Left ventricle myocardium inferior (tissue), 1 donor: ENCODE data around the gene ADK. TPM values are rescaled to one million over a fixed set of nuclear protein-coding genes. Genes with fewer than 3 reads are reported as not detected.
"Not testable (repeated sequence)": the region's sequence is repeated elsewhere in the genome, so short reads cannot be mapped to it uniquely, and the experiment has no call there.

Experiments used
- DNase-seq: peaks from one replicate; pipeline ENCODE4 v3.0.0-alpha.2; 2020
- H3K27ac ChIP-seq: fragments of 200-600 bp; replicated peaks from 2 replicates; pipeline ENCODE4 v1.8.0; 2021
- H3K27me3 ChIP-seq: fragments of 200-600 bp; 2 replicates; pipeline ENCODE4 v1.8.0; 2021; ENCODE audit warnings: low read depth
- H3K36me3 ChIP-seq: fragments of 200-600 bp; 2 replicates; pipeline ENCODE4 v1.8.0; 2021
- H3K4me1 ChIP-seq: fragments of 200-600 bp; 2 replicates; pipeline ENCODE4 v1.8.0; 2021
- H3K4me3 ChIP-seq: fragments of 200-600 bp; 2 replicates; pipeline ENCODE4 v1.8.0; 2021; ENCODE audit warnings: mild to moderate bottlenecking, moderate library complexity
- H3K9me3 ChIP-seq: fragments of 200-600 bp; replicated peaks from 2 replicates; pipeline ENCODE4 v1.8.0; 2021
- intact Hi-C: fragments of 100-400 bp; cut with micrococcal nuclease; formaldehyde crosslinking; loops from one replicate; pipeline ENCODE4 v1.11.0; 2022
- total RNA-seq: library from RNA; stranded (reverse); fragmentation: NEBNext Ultra II Directional; extraction: Animal tissue kit (Norgen Biotek cat#: 25700); gene quantifications from one replicate; pipeline ENCODE4 v1.2.1, GENCODE V29; 2021
- TF ChIP-seq, protein P1 (sequence below): fragments of 200-600 bp; IDR thresholded peaks from 2 replicates; pipeline ENCODE4 v1.8.0; 2021; ENCODE audit warnings: antibody characterized with exemption, mild to moderate bottlenecking, borderline replicate concordance
- donor health status: DM: no; HTN: yes; CAD: no; lungs with severe emphysema.

ADK gene
- total RNA-seq, 1 donor from 2014 or later = 41.3 TPM

DNA sequence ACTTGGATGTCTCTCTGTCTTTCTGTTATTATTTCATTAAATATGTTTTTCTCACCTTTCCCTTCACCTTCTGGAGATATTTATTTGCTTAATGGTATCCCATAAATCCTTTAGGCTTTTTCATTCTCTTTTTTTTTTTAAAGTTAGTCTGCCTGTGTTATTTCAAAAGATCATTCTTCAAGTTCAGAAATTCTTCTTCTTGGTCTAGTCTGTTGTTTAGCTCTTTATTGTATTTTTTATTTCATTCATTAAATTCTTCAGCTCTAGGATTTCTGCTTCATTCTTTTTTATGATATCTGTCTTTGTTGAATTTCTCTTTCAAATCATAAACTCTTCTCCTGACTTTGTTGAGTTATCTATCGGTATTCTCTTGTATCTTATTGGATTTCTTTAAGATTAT is 363.3 kb downstream of the ADK start:
- TF ChIP-seq, protein P1, sequence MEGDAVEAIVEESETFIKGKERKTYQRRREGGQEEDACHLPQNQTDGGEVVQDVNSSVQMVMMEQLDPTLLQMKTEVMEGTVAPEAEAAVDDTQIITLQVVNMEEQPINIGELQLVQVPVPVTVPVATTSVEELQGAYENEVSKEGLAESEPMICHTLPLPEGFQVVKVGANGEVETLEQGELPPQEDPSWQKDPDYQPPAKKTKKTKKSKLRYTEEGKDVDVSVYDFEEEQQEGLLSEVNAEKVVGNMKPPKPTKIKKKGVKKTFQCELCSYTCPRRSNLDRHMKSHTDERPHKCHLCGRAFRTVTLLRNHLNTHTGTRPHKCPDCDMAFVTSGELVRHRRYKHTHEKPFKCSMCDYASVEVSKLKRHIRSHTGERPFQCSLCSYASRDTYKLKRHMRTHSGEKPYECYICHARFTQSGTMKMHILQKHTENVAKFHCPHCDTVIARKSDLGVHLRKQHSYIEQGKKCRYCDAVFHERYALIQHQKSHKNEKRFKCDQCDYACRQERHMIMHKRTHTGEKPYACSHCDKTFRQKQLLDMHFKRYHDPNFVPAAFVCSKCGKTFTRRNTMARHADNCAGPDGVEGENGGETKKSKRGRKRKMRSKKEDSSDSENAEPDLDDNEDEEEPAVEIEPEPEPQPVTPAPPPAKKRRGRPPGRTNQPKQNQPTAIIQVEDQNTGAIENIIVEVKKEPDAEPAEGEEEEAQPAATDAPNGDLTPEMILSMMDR = no peak

DNA sequence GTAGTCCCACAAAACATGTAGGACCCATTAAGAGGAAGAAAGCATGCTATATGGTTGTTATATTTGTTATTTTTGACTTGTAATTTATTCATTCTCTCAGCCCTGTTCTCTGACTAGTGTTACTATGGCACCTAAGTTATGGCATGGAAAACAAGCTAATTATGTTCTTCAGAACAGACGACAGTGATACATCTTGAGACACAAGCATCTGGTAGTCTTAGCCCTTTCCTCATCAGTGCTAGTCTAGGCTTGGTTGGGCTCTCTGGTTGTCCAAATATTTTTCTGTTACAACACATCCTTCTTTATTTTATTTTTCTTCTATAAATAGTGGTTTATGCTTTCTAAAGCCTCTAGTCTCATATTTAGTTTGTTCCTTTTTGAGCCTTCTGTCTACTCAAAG is 367.0 kb downstream of the ADK start:
- DNase-seq = no peak
- TF ChIP-seq, protein P1 = no peak

More for the DNA sequence above, 363.3 kb downstream of the ADK start:
- DNase-seq = no peak
- peaks cover 55% of the 10 kb centered on the region for H3K9me3 ChIP-seq
- H3K27ac ChIP-seq = no peak overlapping the region
- H3K27me3 ChIP-seq = no peaks in the 10 kb centered on the region
- no peaks in the 10 kb centered on the region for H3K36me3 ChIP-seq
- intact Hi-C loops = no loop called here
- H3K4me1 ChIP-seq = no peaks in the 10 kb centered on the region
- H3K4me3 ChIP-seq = no peak overlapping the region

DNA sequence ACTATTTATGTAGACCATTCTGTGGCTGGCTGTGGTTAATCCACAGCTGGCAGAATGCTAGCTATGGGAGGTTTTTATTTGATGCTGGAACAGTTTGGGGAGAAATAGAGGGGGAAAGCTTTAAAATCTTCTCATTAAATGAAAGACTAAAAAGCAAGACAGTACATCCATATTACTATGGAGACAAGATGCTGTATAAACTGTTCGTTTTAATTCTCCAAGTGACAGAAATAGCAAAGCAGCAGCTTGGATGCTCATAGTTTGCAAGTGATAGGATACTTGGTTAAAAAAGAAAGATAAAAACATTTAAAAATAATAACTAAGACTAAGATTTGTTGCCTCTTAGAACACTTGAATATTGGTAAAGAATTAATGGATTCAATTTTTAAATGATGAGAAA is 370.5 kb downstream of the ADK start:
- intact Hi-C loops = no loop called here
- Histone ChIP-seq H3K4me1 (no peaks in the 10 kb centered on the region), H3K27me3 (no peaks in the 10 kb centered on the region), H3K36me3 (no peaks in the 10 kb centered on the region), H3K9me3 (no peaks in the 10 kb centered on the region), H3K4me3 (no peak overlapping the region), H3K27ac (no peak overlapping the region)
- no peak for DNase-seq
- TF ChIP-seq, protein P1 = no peak

More for the DNA sequence above, 367.0 kb downstream of the ADK start:
- intact Hi-C loops = no loop called here
- Histone ChIP-seq H3K27me3 (no peaks in the 10 kb centered on the region), H3K27ac (no peak overlapping the region), H3K4me1 (no peaks in the 10 kb centered on the region), H3K4me3 (no peak overlapping the region), H3K9me3 (peaks cover 24% of the 10 kb centered on the region), H3K36me3 (no peaks in the 10 kb centered on the region)

DNA sequence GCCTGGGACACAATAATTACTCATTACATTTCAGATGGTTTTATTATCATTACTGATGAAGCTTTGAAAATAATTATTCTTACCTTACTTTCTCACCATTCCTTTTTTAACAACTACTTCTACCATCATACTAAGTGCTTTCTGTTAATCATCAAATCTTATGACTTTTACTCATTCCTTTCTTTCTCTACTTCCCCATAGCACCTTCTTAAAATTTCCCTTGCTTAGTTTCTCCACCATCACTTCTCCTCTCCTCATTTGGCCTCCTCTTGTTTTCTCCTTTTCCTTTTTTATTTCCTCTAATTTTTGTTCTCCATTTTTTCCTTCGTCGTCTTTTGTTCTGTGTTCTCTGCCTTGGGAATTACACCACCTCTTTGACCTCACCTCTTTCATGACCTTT is 372.2 kb downstream of the ADK start:
- intact Hi-C loops = no loop called here

DNA sequence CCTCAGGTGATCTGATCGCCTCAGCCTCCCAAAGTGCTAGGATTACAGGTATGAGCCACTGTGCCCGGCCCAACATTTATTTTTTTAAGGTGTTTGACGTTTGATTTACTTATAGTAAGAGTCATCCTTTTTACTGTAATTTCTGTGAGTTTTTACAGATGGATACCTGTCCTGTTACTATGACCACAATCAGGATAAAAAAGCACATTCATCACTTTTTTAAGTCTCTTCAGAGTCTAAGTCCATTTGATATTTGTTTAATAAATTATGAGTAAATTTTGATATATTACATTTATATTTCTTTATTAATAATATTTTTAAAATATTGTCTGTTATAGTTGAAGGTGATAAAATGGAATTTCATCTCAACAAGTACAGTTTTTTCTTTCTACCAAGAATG is 374.9 kb downstream of the ADK start:
- intact Hi-C loops = no loop called here
- no peak for DNase-seq
- no peaks in the 10 kb centered on the region for H3K36me3 ChIP-seq

More for the DNA sequence above, 372.2 kb downstream of the ADK start:
- H3K27ac ChIP-seq = no peak overlapping the region
- no peaks in the 10 kb centered on the region for H3K9me3 ChIP-seq
- no peak overlapping the region for H3K4me3 ChIP-seq
- TF ChIP-seq, protein P1 = no peak
- no peak for DNase-seq
- H3K36me3 ChIP-seq = no peaks in the 10 kb centered on the region
- H3K27me3 ChIP-seq = no peaks in the 10 kb centered on the region
- no peaks in the 10 kb centered on the region for H3K4me1 ChIP-seq

DNA sequence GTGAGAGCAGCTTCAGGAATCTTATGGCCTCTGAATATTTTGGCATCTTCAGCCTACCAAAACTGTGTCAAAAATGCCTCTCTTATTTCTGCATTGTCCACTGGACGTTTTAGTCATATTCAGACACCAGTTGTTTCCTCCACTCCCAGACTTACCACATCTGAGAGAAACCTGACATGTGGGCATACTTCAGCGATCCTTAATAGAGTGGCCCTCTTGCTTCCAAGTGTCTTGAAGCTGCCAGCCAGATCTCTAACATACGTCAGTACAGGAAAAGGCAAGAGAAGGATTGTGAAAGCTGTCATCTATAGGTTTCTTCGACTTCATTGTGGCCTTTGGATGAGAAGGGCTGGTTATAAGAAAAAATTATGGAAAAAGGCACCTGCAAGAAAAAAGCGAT is 376.6 kb downstream of the ADK start:
- H3K27me3 ChIP-seq, H3K27ac ChIP-seq, H3K4me1 ChIP-seq, H3K4me3 ChIP-seq, DNase-seq, H3K9me3 ChIP-seq, H3K36me3 ChIP-seq, intact Hi-C loops: not testable (repeated sequence)

More for the DNA sequence above, 374.9 kb downstream of the ADK start:
- Histone ChIP-seq H3K27ac (no peak overlapping the region), H3K4me3 (no peak overlapping the region), H3K4me1 (no peaks in the 10 kb centered on the region), H3K27me3 (no peaks in the 10 kb centered on the region), H3K9me3 (no peaks in the 10 kb centered on the region)
- TF ChIP-seq, protein P1 = no peak
